Measurements from ENCODE around the gene CPNE7.

Gene CPNE7

GRCh38 chr16:89595330-89596060, 19.9 kb downstream of the CPNE7 start:
- Histone ChIP-seq H3K36me3 (ENCODE audit: control insufficient read depth, insufficient read depth, low read length) (no peaks in the 10 kb centered on the region), H3K27ac (no peak overlapping the region), H3K4me3 (ENCODE audit: low read depth, low read length) (no peak overlapping the region), H3K27me3 (ENCODE audit: control insufficient read depth, insufficient read depth, low read length) (no peaks in the 10 kb centered on the region), H3K4me2 (ENCODE audit: low read length) (no peak overlapping the region), H3K79me2 (no peaks in the 10 kb centered on the region), H3K4me1 (no peaks in the 10 kb centered on the region), H3K9ac (no peak overlapping the region), H2AFZ (no peak overlapping the region), H3K9me3 (ENCODE audit: control insufficient read depth, low read length) (no peaks in the 10 kb centered on the region)
- no peak for TF ChIP-seq CTCF (IDR thresholded peaks at IDR 0.05)

GRCh38 chr16:89596061-89596689, 20.6 kb downstream of the CPNE7 start:
- TF ChIP-seq CTCF (IDR thresholded peaks at IDR 0.05), result no peak
- Histone ChIP-seq H3K79me2 (no peaks in the 10 kb centered on the region), H3K36me3 (ENCODE audit: control insufficient read depth, insufficient read depth, low read length) (no peaks in the 10 kb centered on the region), H3K4me1 (no peaks in the 10 kb centered on the region), H3K4me2 (ENCODE audit: low read length) (no peak overlapping the region), H3K27me3 (ENCODE audit: control insufficient read depth, insufficient read depth, low read length) (no peaks in the 10 kb centered on the region), H3K9me3 (ENCODE audit: control insufficient read depth, low read length) (no peaks in the 10 kb centered on the region), H3K4me3 (ENCODE audit: low read depth, low read length) (no peak overlapping the region), H2AFZ (no peak overlapping the region), H3K27ac (no peak overlapping the region), H3K9ac (no peak overlapping the region)

- H3K4me3 ChIP-seq (ENCODE audit: low read depth, low read length), result no peak overlapping the region
- H3K4me1 ChIP-seq, result no peaks in the 10 kb centered on the region
- H3K4me2 ChIP-seq (ENCODE audit: low read length), result no peak overlapping the region
- no peak overlapping the region for H3K9ac ChIP-seq
- no peaks in the 10 kb centered on the region for H3K27me3 ChIP-seq (ENCODE audit: control insufficient read depth, insufficient read depth, low read length)
- H3K9me3 ChIP-seq (ENCODE audit: control insufficient read depth, low read length), result no peaks in the 10 kb centered on the region
- no peak for TF ChIP-seq CTCF (IDR thresholded peaks at IDR 0.05)
- H3K36me3 ChIP-seq (ENCODE audit: control insufficient read depth, insufficient read depth, low read length), result no peaks in the 10 kb centered on the region
- no peaks in the 10 kb centered on the region for H3K79me2 ChIP-seq
- no peak overlapping the region for H2AFZ ChIP-seq
- H3K27ac ChIP-seq, result no peak overlapping the region
Observed at GRCh38 chr16:89596957-89597649, 21.5 kb downstream of the CPNE7 start.

GRCh38 chr16:89598199-89598598, 22.6 kb downstream of the CPNE7 start:
- H3K9me3 ChIP-seq (ENCODE audit: control insufficient read depth, low read length), result no peaks in the 10 kb centered on the region
- no peak for TF ChIP-seq CTCF (IDR thresholded peaks at IDR 0.05)
- H2AFZ ChIP-seq, result no peak overlapping the region
- no peak overlapping the region for H3K4me2 ChIP-seq (ENCODE audit: low read length)
- no peak overlapping the region for H3K27ac ChIP-seq
- H3K27me3 ChIP-seq (ENCODE audit: control insufficient read depth, insufficient read depth, low read length), result no peaks in the 10 kb centered on the region
- no peaks in the 10 kb centered on the region for H3K36me3 ChIP-seq (ENCODE audit: control insufficient read depth, insufficient read depth, low read length)
- H3K79me2 ChIP-seq, result no peaks in the 10 kb centered on the region
- H3K9ac ChIP-seq, result no peak overlapping the region
- H3K4me3 ChIP-seq (ENCODE audit: low read depth, low read length), result no peak overlapping the region
- H3K4me1 ChIP-seq, result no peaks in the 10 kb centered on the region
